ENCODE data around the gene KLHL21. TPM values are rescaled to one million over a fixed set of nuclear protein-coding genes. Genes with fewer than 3 reads are reported as not detected.
"Not testable (repeated sequence)": the region's sequence is repeated elsewhere in the genome, so short reads cannot be mapped to it uniquely, and the experiment has no call there.

The KLHL21 gene
- polyA plus RNA-seq = 12.1 TPM

GRCh38 chr1:6602669-6603237 is at the start of gene KLHL21:
KLHL21 (minus strand) TSS chr1:6602869; CDS start chr1:6602817, 52 bp downstream.
- H3K27me3 Mint-ChIP-seq = no peaks in the 10 kb centered on the region
- peak within 1 kb of the TSS; percentile 95 to 100 (median 96) for H3K4me3 Mint-ChIP-seq
- no peaks in the 10 kb centered on the region for H3K9me3 Mint-ChIP-seq
- peak within 1 kb of the TSS; percentile 91 to 99 (median 97) for H3K27ac Mint-ChIP-seq
- H3K4me1 Mint-ChIP-seq = peaks cover 14 to 25% (median 18%) of the 10 kb centered on the region in 3 donors
- no peaks in the 10 kb centered on the region for H3K36me3 Mint-ChIP-seq

GRCh38 chr1:6651909-6652308 is 49.2 kb upstream of the KLHL21 start:
- H3K4me3 Mint-ChIP-seq = no peak overlapping the region
- H3K36me3 Mint-ChIP-seq = peaks cover 5% of the 10 kb centered on the region
- H3K9me3 Mint-ChIP-seq = no peaks in the 10 kb centered on the region
- no peak overlapping the region for H3K27ac Mint-ChIP-seq
- no peaks in the 10 kb centered on the region for H3K27me3 Mint-ChIP-seq
- H3K4me1 Mint-ChIP-seq = no peaks in the 10 kb centered on the region

- no peaks in the 10 kb centered on the region for H3K9me3 Mint-ChIP-seq
- no peaks in the 10 kb centered on the region for H3K27me3 Mint-ChIP-seq
- H3K27ac Mint-ChIP-seq = no peak overlapping the region
- H3K4me1 Mint-ChIP-seq = peaks cover 3 to 4% (median 3%) of the 10 kb centered on the region in 3 donors
- H3K4me3 Mint-ChIP-seq = no peak overlapping the region
- peaks cover 3% of the 10 kb centered on the region for H3K36me3 Mint-ChIP-seq
Measured at GRCh38 chr1:6648556-6648955, 45.9 kb upstream of the KLHL21 start.

- H3K27ac Mint-ChIP-seq = no peak overlapping the region
Measured at GRCh38 chr1:6646499-6647148, 44.0 kb upstream of the KLHL21 start.

GRCh38 chr1:6645018-6645417 is 42.3 kb upstream of the KLHL21 start:
- H3K4me1 Mint-ChIP-seq = peaks cover 3 to 4% (median 4%) of the 10 kb centered on the region in 3 donors
- H3K4me3 Mint-ChIP-seq = no peak overlapping the region
- no peak overlapping the region for H3K27ac Mint-ChIP-seq
- H3K36me3 Mint-ChIP-seq = peaks cover 3% of the 10 kb centered on the region
- H3K27me3 Mint-ChIP-seq = no peaks in the 10 kb centered on the region
- no peaks in the 10 kb centered on the region for H3K9me3 Mint-ChIP-seq

More at GRCh38 chr1:6646499-6647148, 44.0 kb upstream of the KLHL21 start:
- Mint-ChIP-seq H3K4me1 (peaks cover 3 to 4% (median 4%) of the 10 kb centered on the region in 3 donors), H3K4me3 (no peak overlapping the region), H3K36me3 (peaks cover 3% of the 10 kb centered on the region), H3K9me3 (no peaks in the 10 kb centered on the region), H3K27me3 (no peaks in the 10 kb centered on the region)

DNA sequence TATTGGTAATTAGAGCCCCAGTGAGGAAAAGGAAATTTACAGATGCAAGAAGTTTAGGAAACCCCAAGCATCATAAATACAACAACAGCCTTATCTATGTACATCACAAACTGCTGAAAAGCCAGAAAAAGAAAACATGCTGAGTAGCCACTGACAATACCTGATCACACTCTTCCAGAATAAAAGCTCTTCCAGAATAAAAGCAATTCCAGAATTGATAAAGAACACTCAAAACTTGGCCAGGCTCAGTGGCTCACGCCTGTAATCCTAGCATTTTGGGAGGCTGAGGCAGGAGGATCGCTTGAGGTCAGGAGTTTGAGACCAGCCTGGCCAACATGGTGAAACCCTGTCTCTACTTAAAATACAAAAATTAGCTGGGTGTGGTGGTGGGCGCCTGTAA is 38.2 kb upstream of the KLHL21 start:
- not testable (repeated sequence) for H3K27me3 Mint-ChIP-seq, H3K27ac Mint-ChIP-seq, H3K4me3 Mint-ChIP-seq, H3K9me3 Mint-ChIP-seq, H3K4me1 Mint-ChIP-seq, H3K36me3 Mint-ChIP-seq

GRCh38 chr1:6638226-6638625 is 35.6 kb upstream of the KLHL21 start:
- H3K27ac Mint-ChIP-seq = no peak overlapping the region

DNA sequence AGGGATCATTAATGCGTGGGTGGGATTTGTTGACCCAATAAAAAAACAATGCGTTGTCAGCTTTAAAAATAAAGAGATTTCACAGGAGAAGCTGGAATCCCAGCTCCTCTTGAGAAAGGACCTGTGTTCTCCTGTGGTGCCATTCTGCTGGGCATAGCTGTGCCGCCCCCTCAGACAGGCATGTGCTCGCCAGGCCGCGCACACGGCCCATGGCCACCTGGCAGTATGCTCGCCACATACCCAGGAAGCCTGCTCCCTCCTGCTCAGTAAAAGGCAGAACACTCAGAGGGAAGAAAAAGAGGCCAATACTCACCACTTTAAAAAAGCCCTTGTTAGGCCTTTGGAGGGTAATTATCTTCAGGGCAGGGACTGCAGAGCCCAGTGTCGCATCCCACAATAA is 35.1 kb upstream of the KLHL21 start:
- H3K27ac Mint-ChIP-seq = no peak overlapping the region
- no peaks in the 10 kb centered on the region for H3K9me3 Mint-ChIP-seq
- H3K27me3 Mint-ChIP-seq = no peaks in the 10 kb centered on the region
- H3K4me1 Mint-ChIP-seq = peaks cover 0 to 3% (median 0%) of the 10 kb centered on the region in 3 donors
- H3K4me3 Mint-ChIP-seq = no peak overlapping the region
- peaks cover 5% of the 10 kb centered on the region for H3K36me3 Mint-ChIP-seq

More at GRCh38 chr1:6638226-6638625, 35.6 kb upstream of the KLHL21 start:
- H3K36me3 Mint-ChIP-seq = peaks cover 5% of the 10 kb centered on the region
- peaks cover 0 to 3% (median 2%) of the 10 kb centered on the region in 3 donors for H3K4me1 Mint-ChIP-seq
- no peaks in the 10 kb centered on the region for H3K27me3 Mint-ChIP-seq
- H3K4me3 Mint-ChIP-seq = no peak overlapping the region
- no peaks in the 10 kb centered on the region for H3K9me3 Mint-ChIP-seq

DNA sequence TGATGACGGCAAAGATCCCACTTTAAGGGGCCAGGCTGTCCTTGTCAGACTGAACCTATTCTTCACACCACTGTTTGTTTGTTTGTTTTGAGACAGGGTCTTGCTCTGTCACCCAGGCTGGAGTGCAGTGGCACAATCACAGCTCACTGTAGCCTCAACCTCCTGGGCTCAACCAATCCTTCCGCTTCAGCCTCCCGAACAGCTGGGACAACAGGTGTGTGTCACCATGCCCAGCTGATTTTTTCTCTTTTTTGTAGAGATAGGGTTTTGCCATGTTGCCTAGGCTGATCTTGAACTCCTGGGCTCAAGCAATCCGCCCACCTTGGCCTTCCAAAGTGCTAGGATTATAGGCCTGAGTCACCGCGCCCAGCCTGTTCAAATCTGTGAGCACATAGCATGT is 34.1 kb upstream of the KLHL21 start:
- H3K27me3 Mint-ChIP-seq, H3K36me3 Mint-ChIP-seq, H3K4me3 Mint-ChIP-seq, H3K27ac Mint-ChIP-seq, H3K4me1 Mint-ChIP-seq, H3K9me3 Mint-ChIP-seq: not testable (repeated sequence)

DNA sequence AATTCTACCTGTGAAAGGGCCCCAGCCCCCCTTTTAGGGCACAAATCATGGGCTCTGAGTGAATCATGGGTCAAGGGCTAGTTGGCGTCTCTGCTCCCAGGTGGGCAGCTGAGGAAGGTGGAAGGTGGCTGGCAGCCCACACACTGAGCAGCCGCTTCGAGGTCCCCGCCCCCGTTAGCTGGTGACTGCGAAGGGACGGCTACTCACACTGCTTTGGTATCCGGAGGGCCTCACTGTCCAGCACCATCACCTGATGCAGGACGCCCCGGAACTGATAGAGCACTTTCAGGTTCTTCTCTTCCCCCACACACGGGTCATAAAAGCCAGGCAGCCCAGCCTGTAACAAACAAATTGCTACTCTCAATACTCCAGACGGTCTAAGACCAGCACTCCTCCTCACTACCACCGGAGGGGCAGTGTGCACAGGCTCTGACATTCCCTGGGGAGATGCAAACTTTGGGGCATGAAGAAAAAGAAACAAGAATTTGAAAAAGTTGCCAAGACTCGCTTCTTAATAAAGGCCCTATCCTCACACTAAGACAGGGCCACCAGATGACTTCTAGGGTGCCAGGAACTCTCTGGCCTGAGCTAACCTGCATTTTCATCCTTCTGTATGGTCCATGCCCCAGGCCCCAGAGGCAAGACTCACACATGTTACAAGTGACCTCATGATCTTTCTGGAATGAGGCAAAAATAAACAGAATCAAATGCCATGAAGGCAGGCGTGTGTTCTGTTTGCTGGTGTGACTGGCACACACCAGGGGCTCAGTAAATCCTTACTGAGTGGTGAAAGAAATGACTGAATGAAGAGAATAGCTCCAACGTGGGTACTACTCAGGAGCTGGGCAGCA is 33.5 kb upstream of the KLHL21 start:
- no peak overlapping the region for H3K4me3 Mint-ChIP-seq
- H3K4me1 Mint-ChIP-seq = peaks cover 0 to 3% (median 0%) of the 10 kb centered on the region in 3 donors
- peaks cover 2% of the 10 kb centered on the region for H3K36me3 Mint-ChIP-seq
- H3K27ac Mint-ChIP-seq = peak overlapping the region in 1 of 3 donors; percentile 81
- H3K9me3 Mint-ChIP-seq = no peaks in the 10 kb centered on the region
- no peaks in the 10 kb centered on the region for H3K27me3 Mint-ChIP-seq

DNA sequence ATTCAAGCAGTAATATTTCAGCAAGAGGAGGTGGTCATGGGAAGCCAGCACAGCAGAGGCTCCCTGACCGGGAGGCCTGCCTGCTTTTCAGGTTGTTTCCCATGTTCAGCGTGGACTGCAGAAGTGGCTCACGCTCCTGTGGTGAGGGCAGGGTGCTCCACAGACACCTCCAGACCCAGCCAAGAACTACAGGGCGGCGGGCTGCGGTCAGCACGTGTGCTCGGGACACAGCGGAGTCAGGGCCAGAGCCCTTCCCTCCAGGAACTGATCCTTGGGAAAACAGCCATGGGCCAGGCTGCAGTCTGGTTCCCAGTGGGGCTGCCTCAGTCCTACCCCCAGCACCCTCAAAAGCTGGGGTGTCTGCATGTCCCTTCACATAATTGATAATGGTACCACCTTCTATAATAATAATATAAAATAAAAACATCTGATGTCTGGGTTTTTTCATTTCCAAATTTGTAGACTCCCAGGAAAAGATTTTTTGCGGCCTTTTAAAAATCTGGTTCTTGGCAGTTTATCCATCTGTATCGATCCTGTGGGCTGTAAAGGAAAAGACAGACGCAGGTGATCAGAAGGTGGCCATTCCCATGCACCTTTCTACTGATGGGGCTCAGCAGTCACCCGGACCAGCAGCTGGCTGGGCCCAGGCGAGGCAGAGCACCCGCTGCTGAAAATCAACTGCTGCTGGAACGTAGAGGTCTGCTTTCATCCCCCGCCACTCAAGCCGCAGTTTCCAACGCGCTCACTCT is 32.7 kb upstream of the KLHL21 start:
- H3K36me3 Mint-ChIP-seq = peaks cover 2% of the 10 kb centered on the region
- H3K9me3 Mint-ChIP-seq = no peaks in the 10 kb centered on the region
- H3K27me3 Mint-ChIP-seq = no peaks in the 10 kb centered on the region
- H3K4me3 Mint-ChIP-seq = no peak overlapping the region
- peaks cover 0 to 3% (median 0%) of the 10 kb centered on the region in 3 donors for H3K4me1 Mint-ChIP-seq
- H3K27ac Mint-ChIP-seq = no peak overlapping the region

DNA sequence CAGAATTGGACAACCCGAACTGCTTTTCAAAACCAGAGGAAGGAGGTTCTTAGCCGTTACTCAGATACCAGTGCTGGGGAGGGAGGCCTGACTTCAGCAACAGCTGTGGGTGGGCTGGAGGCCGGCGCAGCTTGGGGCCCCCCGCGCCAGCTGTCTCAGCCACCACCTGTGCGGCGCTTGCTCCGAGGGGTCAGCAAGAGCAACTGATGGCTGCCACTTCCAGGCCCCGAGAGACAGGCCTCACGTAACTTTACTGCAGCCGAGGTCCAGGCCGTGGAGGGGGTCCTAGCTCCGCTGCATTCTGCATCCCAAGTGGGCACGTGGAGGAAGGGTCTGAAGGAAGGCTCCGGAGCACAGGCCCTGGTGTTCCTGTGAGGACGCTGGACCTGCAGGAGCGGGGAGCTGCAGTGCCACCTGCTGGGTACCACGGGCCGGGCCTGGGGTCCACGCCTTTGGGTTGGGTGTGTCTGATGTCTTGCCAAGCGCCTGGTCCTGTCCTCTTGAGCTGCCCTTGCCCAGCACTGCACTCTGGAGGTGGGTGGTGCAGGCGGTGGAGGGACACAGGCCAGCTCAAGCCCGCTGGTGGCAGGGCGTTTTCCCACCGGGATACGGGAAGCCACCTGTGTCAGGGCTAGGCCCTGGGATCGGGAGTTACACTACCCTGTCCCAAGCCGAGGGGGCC is 31.8 kb upstream of the KLHL21 start:
- peaks cover 0 to 3% (median 0%) of the 10 kb centered on the region in 3 donors for H3K4me1 Mint-ChIP-seq
- H3K27me3 Mint-ChIP-seq = no peaks in the 10 kb centered on the region
- peaks cover 2% of the 10 kb centered on the region for H3K36me3 Mint-ChIP-seq
- no peak overlapping the region for H3K4me3 Mint-ChIP-seq
- H3K9me3 Mint-ChIP-seq = no peaks in the 10 kb centered on the region
- H3K27ac Mint-ChIP-seq = no peak overlapping the region

DNA sequence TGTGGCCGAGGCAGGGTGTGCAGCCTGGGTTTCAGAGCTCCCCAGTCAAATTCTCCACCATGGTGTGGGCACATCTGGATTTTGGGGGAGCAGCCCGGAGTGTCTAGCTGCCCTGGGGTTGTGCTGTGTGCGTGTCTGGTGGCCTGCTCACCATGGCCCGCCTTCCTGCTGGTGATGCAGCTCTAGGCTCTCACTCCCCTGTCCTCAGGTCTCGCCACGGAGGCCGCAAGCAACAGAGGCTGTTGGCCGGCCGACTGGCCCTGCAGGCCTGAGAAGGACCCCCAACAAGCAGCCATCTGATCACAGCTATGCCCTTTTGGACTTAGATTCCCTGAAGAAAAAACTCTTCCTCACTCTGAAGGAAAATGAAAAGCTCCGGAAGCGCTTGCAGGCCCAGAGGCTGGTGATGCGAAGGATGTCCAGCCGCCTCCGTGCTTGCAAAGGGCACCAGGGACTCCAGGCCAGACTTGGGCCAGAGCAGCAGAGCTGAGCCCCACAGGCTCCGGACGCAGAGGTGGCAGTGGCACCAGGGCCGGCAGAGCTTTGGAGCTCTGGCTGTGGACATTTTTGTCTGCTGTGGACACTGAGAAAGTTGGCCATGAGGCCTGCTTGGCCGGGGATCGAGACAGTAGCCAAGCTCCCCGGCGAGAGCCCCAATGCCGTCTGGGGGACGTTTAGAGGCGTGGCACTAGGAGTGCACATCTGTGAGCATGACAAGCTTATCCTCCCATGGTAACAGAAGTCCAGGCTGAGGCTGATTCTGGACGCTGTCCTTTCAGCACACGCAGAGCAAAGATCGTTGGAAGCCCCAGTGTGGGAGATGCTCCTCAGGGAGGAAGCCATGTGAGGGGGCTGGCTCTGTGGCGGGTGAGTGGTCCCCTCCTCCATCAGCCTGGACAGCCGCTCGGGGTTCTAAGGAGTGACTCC is 30.2 kb upstream of the KLHL21 start:
- Mint-ChIP-seq H3K4me1 (peaks cover 0 to 4% (median 0%) of the 10 kb centered on the region in 3 donors), H3K27ac (no peak overlapping the region), H3K36me3 (peaks cover 2% of the 10 kb centered on the region), H3K9me3 (no peaks in the 10 kb centered on the region), H3K4me3 (no peak overlapping the region), H3K27me3 (no peaks in the 10 kb centered on the region)
